Measurements from ENCODE around the gene PKN1. TPM values are rescaled to one million over a fixed set of nuclear protein-coding genes. Genes with fewer than 3 reads are reported as not detected.

Gene PKN1
- total and polyA plus RNA-seq, 8 donors: 50.5 to 91.5 (median 64.2) TPM

DNA sequence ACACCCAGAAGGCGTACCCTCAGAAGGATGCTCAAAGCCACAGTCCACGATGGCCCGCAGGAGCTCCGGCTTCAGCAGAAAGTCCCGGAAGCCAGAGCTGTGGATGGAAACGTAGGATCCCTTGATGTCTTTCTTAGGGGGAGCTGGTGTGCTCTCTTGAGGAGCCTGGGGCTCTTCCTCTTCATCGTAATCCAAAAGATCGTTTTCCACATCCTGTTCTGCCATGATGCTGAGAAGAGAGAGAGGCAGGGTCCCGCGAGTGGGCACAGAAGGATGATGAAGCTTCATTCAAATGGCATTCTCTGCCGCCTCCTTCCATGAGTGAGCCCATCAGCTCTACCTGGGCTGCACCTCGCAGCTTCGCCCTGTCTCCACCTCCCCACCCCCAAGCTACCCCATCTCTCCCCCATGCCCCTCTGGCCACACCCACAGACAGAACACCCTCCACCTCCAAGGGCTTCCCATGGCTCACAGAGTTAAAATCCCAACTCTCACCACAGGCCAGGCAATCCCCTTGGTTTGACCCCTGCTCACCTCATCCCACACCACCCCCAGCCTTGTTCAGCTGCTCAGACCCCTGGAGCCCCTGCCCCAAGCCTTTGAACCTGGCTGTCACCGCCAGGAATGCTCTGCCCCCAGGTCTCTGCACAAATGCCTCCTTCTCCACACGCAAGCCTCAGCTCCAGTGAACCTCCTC is 20.0 kb upstream of the PKN1 start:
- H3K9me3 ChIP-seq: no peaks in the 10 kb centered on the region
- no peaks in the 10 kb centered on the region for H3K27me3 ChIP-seq
- no peak for FAIRE-seq
- TF ChIP-seq, protein P1, sequence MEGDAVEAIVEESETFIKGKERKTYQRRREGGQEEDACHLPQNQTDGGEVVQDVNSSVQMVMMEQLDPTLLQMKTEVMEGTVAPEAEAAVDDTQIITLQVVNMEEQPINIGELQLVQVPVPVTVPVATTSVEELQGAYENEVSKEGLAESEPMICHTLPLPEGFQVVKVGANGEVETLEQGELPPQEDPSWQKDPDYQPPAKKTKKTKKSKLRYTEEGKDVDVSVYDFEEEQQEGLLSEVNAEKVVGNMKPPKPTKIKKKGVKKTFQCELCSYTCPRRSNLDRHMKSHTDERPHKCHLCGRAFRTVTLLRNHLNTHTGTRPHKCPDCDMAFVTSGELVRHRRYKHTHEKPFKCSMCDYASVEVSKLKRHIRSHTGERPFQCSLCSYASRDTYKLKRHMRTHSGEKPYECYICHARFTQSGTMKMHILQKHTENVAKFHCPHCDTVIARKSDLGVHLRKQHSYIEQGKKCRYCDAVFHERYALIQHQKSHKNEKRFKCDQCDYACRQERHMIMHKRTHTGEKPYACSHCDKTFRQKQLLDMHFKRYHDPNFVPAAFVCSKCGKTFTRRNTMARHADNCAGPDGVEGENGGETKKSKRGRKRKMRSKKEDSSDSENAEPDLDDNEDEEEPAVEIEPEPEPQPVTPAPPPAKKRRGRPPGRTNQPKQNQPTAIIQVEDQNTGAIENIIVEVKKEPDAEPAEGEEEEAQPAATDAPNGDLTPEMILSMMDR (IDR thresholded peaks at IDR 0.05): no peak
- WGBS, 2 donors: 86 to 88% methylated on average over 15 of the region's 15 CpGs
- H3K4me1 ChIP-seq: peaks cover 0 to 16% (median 0%) of the 10 kb centered on the region in 3 donors
- no peak overlapping the region for H3K4me3 ChIP-seq
- peaks cover 6 to 44% (median 31%) of the 10 kb centered on the region in 3 donors for H3K36me3 ChIP-seq
- DNase-seq: no peak
- ATAC-seq: no peak
- intact Hi-C loops (cut with DNase I): no loop called here
- H3K27ac ChIP-seq: no peak overlapping the region

DNA sequence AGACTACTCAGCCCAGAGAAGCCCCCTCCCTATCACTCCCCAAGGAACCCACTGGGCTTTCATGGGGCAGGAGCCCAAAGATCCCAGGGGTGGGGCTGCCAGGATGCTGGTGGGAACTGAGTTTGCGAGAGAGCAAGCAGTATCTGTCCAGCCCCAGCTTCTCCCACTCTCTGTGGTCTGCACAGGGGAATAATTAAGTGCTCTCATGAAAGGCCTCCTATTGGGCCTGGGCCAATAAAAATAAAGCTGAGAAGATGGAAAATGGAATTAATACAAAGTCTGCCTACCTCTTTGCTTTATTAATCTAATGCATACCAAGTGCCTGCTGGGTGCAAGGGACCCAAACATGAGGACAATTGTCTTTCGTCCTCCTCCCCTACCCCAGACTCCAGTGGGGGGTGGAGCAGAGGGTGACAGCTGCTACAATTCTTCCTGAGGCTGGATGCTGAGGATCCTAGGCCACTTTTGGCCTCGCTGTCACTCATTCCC is 19.4 kb upstream of the PKN1 start:
- Histone ChIP-seq H3K4me1 (peaks cover 0 to 20% (median 0%) of the 10 kb centered on the region in 3 donors), H3K4me3 (no peak overlapping the region), H3K9me3 (no peaks in the 10 kb centered on the region), H3K27me3 (no peaks in the 10 kb centered on the region), H3K27ac (no peak overlapping the region), H3K36me3 (peaks cover 5 to 38% (median 26%) of the 10 kb centered on the region in 3 donors)
- no peak for DNase-seq
- FAIRE-seq: no peak
- WGBS, 2 donors: 79 to 87% methylated on average over 3 of the region's 3 CpGs
- intact Hi-C loops (cut with DNase I): no loop called here
- TF ChIP-seq, protein P1 (IDR thresholded peaks at IDR 0.05): no peak
- no peak for ATAC-seq

DNA sequence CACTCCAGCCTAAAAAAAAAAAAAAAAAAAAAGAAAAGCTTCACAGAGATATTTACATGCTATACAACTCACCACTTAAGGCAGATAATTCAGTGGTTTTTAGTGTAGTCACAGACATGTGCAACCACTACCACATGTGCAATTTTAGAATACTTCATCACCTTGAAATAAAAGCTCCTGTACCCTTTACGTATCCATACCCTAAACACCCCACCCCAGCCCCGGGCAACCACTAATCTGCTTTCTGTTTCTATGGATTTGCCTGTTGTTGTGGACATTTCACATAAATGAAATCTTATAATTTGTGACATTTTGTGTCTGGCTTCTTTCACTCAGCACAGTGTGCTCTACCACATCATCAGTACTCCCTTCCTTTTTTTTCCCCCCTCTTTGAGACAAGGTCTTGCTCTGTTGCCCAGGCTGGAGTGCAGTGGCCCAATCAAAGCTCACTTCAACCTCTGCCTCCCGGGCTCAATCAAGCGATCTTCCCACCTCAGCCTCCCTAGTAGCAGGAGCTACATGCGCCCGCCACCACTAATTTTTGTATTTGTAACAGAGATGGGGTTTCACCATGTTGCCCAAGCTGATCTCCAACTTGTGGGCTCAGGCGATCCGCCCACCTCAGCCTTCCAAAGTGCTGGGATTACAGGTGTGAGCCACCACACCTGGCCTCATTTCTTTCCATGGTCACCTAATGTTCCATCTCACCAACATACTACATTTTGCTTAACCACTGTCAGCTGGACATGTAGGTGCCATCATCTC is 18.0 kb upstream of the PKN1 start:
- 96% methylated on average over 8 of the region's 8 CpGs for WGBS, 2 donors
- ATAC-seq (no peak), FAIRE-seq (no peak), DNase-seq (no peak)
- H3K27me3 ChIP-seq: no peaks in the 10 kb centered on the region
- intact Hi-C loops (cut with DNase I): no loop called here
- H3K36me3 ChIP-seq: peaks cover 0 to 24% (median 14%) of the 10 kb centered on the region in 3 donors
- peaks cover 0 to 23% (median 0%) of the 10 kb centered on the region in 3 donors for H3K4me1 ChIP-seq
- TF ChIP-seq, protein P1 (IDR thresholded peaks at IDR 0.05): no peak
- no peak overlapping the region for H3K27ac ChIP-seq
- no peak overlapping the region for H3K4me3 ChIP-seq
- no peaks in the 10 kb centered on the region for H3K9me3 ChIP-seq

DNA sequence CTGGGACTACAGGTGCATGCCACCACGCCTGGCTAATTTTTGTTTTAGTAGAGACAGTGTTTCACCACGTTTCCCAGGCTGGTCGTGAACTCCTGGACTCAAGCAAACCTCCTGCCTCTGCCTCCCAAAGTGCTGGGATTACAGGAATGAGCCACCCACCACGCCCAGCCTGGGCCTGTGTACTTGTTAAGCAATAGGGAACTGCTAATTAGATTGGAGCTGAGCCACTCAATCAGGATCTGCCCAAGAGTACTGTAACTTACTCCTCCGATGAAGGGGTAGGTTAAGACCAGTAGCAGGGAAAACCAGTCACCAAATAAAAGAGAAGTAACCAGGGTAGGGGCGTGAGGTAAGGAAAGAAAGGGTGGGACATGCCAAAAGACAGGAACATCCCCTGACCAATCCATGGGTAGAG is 16.3 kb upstream of the PKN1 start:
- intact Hi-C loops (cut with DNase I): no loop called here
- ATAC-seq (no peak), DNase-seq (no peak), FAIRE-seq (no peak)
- Histone ChIP-seq H3K4me3 (no peak overlapping the region), H3K27me3 (no peaks in the 10 kb centered on the region), H3K9me3 (no peaks in the 10 kb centered on the region), H3K27ac (no peak overlapping the region), H3K4me1 (peaks cover 0 to 23% (median 0%) of the 10 kb centered on the region in 3 donors), H3K36me3 (peaks cover 0 to 12% (median 0%) of the 10 kb centered on the region in 3 donors)
- 75 to 85% methylated on average over 6 of the region's 6 CpGs for WGBS, 2 donors
- TF ChIP-seq, protein P1 (IDR thresholded peaks at IDR 0.05): no peak

Data from pancreas (tissue), 10 donors.